Lower leg skin (tissue), 4 donors: Measurements from ENCODE around the gene ABCA7. TPM values are rescaled to one million over a fixed set of nuclear protein-coding genes. Genes with fewer than 3 reads are reported as not detected.

Source experiments
- DNase-seq, 2 donors: peaks; one replicate each; pipeline ENCODE4 v3.0.0-alpha.2; 2019; ENCODE audit warnings: low spot score in 2 of 2
- H3K4me3 ChIP-seq: fragments of 200-600 bp; sonication (generic); 2 replicates; pipeline ENCODE4 v1.5.1; 2017; ENCODE audit warnings: mild to moderate bottlenecking, low read depth; ENCODE audit not compliant: poor library complexity, severe bottlenecking
- POLR2A ChIP-seq, 2 donors: fragments of 450-650 bp; IDR thresholded peaks; one replicate each; pipeline ENCODE4 v1.6.1; 2016 to 2017; ENCODE audit warnings: antibody characterized with exemption in 2 of 2, mild to moderate bottlenecking in 1 of 2, moderate library complexity in 1 of 2
- WGBS, 2 donors: methylation state at CpG; one replicate each; pipeline ENCODE4 v1.1.5; 2018; 5-methylcytosine and 5-hydroxymethylcytosine counted together
- intact Hi-C: fragments of 100-400 bp; cut with DNase I; formaldehyde crosslinking; loops from one replicate; pipeline ENCODE4 v1.15.0; 2023; ENCODE audit warnings: low total_unique reads
- total RNA-seq, 4 donors: library from RNA; depleted of rRNA; stranded (reverse); fragments of >200 nt; gene quantifications; one replicate each; pipeline ENCODE4 v1.1.0, GENCODE V29; 2016
- TF ChIP-seq, protein P1 (sequence below), 3 donors: fragments of 450-650 bp; IDR thresholded peaks; one replicate each; pipeline ENCODE4 v1.5.1; 2016; ENCODE audit warnings: antibody characterized with exemption in 3 of 3, mild to moderate bottlenecking in 3 of 3, moderate library complexity in 2 of 3

The ABCA7 gene
- total RNA-seq, 4 donors from 2014 or later, result 30.3 to 39.8 (median 33.5) TPM

DNA sequence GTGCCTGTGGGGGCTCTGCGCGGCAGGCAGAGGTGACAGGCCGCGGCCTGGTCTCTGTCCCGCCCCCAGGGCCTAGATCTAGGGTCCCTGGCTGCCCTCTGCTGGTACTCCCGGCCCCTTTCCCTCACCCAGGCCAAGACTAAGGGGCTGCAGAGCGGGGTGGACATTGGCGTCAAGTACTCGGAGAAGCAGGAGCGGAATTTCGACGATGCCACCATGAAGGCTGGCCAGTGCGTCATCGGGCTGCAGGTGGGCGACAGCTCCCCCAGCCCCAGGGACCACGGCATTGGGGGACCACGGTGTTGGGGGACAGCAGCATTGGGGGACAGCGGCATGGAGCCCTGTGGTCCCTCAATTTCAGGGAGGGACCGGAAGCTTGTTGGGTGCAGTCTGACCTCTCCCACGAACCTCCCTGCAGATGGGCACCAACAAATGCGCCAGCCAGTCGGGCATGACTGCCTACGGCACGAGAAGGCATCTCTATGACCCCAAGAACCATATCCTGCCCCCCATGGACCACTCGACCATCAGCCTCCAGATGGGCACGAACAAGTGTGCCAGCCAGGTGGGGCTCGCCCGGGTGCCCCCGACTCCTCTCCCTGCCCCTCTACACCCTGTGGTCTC, 3.8 kb upstream of the ABCA7 start:
- no peak for DNase-seq
- 84 to 89% methylated on average over 18 to 28 of the region's 29 CpGs for WGBS, 2 donors
- no peak overlapping the region for H3K4me3 ChIP-seq
- no peak for TF ChIP-seq POLR2A (IDR thresholded peaks at IDR 0.05)
- TF ChIP-seq, protein P1, sequence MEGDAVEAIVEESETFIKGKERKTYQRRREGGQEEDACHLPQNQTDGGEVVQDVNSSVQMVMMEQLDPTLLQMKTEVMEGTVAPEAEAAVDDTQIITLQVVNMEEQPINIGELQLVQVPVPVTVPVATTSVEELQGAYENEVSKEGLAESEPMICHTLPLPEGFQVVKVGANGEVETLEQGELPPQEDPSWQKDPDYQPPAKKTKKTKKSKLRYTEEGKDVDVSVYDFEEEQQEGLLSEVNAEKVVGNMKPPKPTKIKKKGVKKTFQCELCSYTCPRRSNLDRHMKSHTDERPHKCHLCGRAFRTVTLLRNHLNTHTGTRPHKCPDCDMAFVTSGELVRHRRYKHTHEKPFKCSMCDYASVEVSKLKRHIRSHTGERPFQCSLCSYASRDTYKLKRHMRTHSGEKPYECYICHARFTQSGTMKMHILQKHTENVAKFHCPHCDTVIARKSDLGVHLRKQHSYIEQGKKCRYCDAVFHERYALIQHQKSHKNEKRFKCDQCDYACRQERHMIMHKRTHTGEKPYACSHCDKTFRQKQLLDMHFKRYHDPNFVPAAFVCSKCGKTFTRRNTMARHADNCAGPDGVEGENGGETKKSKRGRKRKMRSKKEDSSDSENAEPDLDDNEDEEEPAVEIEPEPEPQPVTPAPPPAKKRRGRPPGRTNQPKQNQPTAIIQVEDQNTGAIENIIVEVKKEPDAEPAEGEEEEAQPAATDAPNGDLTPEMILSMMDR (IDR thresholded peaks at IDR 0.05), result no peak
- intact Hi-C loops, result no loop called here

DNA sequence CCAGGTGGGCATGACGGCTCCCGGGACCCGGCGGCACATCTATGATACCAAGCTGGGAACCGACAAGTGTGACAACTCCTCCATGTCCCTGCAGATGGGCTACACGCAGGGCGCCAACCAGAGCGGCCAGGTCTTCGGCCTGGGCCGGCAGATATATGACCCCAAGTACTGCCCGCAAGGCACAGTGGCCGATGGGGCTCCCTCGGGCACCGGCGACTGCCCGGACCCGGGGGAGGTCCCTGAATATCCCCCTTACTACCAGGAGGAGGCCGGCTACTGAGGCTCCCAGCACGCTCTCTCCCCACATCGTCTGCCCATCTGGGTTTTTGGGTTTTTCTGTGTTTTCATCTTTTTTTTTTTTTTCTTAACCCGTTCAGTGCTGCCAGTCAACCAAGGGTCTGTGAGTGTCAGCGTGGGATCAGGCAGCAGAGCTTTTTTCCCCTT, 2.3 kb upstream of the ABCA7 start:
- intact Hi-C loops, result no loop called here
- no peak overlapping the region for H3K4me3 ChIP-seq
- TF ChIP-seq POLR2A (IDR thresholded peaks at IDR 0.05), result no peak
- TF ChIP-seq, protein P1 (IDR thresholded peaks at IDR 0.05), result no peak
- DNase-seq, result no peak
- 71 to 73% methylated on average over 12 to 22 of the region's 22 CpGs for WGBS, 2 donors

DNA sequence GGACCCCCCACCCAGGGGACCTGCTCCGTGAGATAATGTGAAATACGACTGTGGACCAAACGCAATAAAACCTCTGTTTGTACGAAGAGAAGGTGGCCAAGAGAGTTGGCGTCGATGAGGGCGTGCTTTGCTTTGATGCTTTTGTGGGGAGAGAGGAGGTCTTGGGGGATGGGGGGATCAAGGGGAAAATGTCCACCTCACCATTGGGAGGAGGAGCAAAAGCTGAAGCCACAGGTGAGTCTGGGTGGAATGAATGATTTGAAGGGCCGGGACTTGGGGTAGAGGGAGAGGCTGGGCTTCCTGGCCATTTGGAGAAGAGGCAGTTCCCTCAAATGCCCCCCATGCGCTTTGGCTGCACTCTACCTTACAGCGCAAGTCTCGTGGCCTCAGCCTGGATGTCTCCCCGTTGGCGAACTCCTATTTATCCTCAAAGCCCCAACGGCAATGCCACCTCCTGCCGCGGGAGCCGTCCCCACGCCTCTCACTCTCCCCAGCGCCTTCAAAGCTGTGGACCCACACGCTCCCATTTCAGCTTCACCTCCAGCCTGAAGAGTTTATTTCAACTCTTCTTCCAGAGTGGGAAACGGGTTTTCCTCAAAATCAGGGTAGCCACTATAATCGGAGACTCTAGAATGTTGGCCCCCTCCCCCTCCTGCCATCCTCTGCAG, 795 bp upstream of the ABCA7 start:
- no peak for TF ChIP-seq POLR2A (IDR thresholded peaks at IDR 0.05)
- TF ChIP-seq, protein P1 (IDR thresholded peaks at IDR 0.05), result no peak
- 50 to 57% methylated on average over 22 of the region's 22 CpGs for WGBS, 2 donors
- intact Hi-C loops, result no loop called here
- DNase-seq, result no peak
- no peak overlapping the region for H3K4me3 ChIP-seq

DNA sequence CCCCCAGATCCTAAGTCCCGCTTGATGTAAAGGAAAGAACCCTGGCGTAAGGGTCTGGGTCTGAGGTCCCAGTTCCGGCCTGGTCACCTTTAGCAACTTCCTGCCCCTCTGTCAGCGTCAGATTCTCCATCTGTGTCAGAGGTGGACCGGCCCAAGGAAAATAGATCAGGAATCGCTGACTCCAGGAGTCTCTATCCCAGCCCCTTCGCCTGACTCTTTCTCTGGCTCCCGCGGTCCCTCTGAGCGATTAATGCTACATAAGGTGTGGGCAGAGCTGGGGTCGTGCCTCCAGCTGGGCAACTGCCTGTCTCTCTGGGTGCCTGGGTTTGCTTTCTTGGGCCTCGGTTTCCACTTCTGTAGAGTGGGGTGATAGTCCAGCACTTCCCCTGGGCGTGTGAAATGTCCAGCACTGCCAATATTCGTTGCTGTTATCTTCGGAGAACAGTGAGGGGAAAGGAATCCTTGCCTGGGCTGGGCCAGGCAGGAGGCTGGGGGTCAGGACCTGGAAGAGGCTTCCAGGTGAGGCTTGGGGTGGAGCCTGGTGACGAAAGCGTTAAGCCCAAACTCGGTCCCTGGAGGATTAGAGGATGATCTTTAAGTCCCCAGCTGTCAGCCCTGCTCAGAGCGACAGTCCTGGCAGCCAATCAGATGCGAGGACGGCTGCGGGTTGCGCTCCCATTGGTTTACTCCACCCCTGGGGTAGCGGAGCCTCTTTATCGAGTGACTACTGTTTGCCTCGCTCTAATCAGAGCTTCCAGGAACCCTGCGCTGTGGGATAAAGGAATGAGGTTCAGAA, 767 bp downstream of the ABCA7 start:
- intact Hi-C loops, result no loop called here
- H3K4me3 ChIP-seq, result peak overlapping the region; percentile 31
- peak; percentile 93 to 97 for DNase-seq
- TF ChIP-seq, protein P1 (IDR thresholded peaks at IDR 0.05), result no peak
- 1 to 2% methylated on average over 24 to 27 of the region's 27 CpGs for WGBS, 2 donors

DNA sequence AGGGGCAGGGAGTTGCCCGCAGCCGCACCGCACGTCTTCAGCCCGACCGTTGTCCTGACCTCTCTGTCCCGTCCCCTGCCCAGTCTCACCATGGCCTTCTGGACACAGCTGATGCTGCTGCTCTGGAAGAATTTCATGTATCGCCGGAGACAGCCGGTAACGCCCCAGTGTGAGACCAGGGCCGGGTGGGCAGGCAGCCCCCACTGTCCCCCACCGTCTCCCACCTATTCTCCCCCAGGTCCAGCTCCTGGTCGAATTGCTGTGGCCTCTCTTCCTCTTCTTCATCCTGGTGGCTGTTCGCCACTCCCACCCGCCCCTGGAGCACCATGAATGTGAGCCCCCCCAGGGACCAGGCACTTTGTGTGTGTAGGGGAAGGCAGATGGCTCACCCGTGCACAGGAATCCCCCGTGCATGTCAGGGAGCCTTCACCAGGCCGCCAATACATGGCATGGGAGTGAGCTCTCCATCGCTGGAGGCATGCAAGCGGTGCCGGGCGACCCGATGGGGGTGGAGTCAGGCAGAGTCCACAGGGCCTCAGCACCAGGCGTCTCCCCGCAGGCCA, 1.4 kb downstream of the ABCA7 start:
- DNase-seq, result no peak
- intact Hi-C loops, result no loop called here
- 10 to 32% methylated on average over 16 to 25 of the region's 26 CpGs for WGBS, 2 donors

More for the DNA sequence above, 1.4 kb downstream of the ABCA7 start:
- no peak for TF ChIP-seq POLR2A (IDR thresholded peaks at IDR 0.05)
- TF ChIP-seq, protein P1 (IDR thresholded peaks at IDR 0.05), result no peak
- H3K4me3 ChIP-seq, result no peak overlapping the region
